ENCODE data around the gene MSH2. TPM values are rescaled to one million over a fixed set of nuclear protein-coding genes. Genes with fewer than 3 reads are reported as not detected.
"Not testable (repeated sequence)": the region's sequence is repeated elsewhere in the genome, so short reads cannot be mapped to it uniquely, and the experiment has no call there.

Gene MSH2
- polyA plus RNA-seq, 1 donor = 21.7 TPM

DNA sequence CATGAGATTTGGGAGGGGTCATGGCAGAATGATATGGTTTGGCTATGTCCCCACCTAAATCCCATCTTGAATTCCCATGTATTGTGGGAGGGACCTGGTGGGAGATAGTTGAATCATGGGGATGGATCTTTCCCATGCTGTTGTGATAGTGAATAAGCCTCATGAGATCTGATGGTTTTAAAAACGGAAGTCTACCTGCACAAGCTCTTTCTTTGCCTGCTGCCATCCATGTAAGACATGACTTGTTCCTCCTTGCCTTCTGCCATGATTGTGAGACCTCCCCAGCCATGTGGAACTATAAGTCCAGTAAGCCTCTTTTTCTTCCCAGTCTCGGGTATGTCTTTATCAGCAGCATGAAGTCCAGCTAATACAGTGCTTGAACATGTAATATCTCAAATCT is 5.0 kb downstream of the MSH2 start:
- DNase-seq (ENCODE audit: low read depth) = not testable (repeated sequence)

DNA sequence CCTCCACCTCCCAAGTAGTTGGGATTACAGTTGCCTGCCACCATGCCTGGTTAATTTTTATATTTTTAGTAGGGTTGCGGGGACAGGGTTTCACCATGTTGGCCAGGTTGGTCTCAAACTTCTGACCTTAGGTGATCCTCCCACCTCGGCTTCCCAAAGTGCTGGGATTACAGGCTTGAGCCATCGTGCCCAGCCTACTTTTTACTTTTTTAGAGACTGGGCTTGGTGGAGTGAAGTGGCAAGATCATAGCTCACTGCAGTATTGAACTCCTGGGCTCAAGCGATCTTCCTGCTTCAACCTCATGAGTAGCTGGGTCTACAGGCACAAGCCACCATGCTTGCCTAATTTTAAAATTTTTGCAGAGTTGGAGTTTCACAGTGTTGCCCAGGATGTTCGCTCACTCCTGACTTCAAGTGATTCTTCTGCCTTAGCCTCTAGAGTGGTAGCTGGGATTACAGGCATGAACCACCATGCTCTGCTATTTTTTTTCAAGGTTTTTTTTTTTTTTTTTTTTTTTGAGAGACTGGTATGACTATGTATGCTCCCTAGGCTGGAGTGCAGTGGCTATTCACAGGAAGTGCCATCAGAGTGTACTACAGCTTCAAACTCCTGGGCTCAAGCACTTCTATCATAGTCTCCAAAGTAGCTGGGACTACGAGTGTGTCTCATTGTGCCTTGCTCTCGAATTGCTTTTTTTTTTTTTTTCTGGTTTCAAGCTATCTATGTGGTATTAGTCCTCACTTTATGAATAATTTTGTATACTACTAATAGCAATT is 11.9 kb downstream of the MSH2 start:
- no peak for DNase-seq (ENCODE audit: low read depth)

DNA sequence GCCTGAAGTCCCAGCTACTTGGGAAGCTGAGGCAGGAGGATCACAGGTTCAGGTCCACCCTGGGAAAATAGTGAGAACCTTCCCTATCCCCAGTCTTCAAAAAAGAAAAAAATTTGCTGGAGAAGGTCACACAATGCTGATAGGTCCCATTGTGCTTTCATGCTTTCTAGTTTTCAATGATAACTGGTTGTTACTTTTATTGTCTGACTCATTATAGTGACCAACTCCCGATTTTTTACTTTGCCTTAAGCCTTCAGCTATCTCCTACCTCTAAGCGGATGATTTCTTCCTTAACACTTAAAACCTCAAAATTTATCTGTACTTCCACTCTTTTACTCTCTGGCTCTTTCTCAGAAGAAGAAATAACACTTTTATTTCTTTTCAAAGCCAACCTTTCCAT is 17.3 kb downstream of the MSH2 start:
- no peak for DNase-seq (ENCODE audit: low read depth)

DNA sequence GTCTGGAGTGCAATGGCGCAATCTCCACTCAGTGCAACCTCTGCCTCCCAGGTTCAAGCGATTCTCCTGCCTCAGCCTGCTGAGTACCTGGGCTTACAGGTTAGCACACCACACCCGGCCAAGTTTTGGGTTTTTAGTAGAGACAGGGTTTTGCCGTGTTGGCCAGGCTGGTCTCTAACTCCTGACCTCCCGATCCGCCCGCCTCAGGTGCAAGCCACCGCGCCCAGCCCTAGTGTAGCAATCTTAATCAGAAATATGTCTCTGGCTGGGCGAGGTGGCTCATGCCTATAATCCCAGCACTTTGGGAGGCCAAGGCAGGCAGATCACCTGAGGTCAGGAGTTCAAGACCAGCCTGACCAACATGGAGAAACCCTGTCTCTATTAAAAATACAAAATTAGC is 17.7 kb downstream of the MSH2 start:
- not testable (repeated sequence) for DNase-seq (ENCODE audit: low read depth)

DNA sequence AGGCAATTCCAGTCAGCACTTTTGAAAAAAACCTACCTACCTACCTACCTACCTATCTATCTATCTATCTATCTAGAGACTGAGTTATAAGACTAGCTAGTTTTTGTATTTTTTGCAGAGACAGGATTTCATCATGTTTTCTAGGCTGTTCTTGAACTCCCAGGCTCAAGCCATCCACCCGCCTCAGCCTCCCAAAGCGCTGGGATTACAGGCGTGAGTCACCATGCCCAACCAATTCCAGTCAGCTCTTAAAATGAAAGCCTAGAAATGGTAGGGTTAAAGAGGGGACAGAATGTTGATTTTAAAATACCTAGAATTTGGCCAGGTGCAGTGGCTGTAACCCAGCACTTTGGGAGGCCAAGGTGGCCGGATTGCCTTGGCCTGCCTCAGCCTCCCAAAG is 19.1 kb downstream of the MSH2 start:
- no peak for DNase-seq (ENCODE audit: low read depth)

DNA sequence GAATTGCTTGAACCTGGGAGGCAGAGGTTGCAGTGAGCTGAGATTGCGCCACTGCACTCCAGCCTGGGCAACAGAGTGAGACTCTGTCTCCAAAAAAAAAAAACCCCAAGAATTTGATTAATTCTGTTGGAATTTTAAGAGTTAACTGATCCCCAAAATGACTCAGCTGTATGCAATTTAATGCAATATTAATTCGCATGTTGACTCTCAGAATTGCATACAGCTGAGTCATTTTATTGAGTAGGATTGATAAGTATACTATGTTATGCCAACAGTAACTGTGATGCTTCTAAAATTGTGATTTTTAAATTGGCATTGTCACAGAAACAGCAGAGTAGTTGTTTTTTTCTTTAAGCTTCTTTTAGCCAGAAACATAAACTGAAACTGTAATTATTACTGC is 19.6 kb downstream of the MSH2 start:
- no peak for DNase-seq (ENCODE audit: low read depth)

DNA sequence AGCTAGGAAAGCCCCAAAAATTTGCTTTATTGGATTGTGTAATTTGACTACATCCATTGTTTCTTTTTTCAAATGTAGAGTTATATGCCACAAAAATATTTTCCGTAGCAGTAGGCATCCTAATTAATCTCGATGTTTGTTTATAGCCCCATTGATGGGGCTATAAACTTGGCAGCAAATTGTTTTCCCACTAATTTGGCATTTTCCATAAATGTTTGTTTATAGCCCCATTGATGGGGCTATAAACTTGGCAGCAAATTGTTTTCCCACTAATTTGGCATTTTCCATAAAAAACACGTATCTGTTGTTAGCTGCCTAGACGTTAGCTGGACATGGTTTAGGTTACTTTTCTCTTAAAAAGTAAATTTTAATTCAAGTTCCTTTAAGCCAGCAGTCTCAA is 23.8 kb downstream of the MSH2 start:
- DNase-seq (ENCODE audit: low read depth) = no peak

DNA sequence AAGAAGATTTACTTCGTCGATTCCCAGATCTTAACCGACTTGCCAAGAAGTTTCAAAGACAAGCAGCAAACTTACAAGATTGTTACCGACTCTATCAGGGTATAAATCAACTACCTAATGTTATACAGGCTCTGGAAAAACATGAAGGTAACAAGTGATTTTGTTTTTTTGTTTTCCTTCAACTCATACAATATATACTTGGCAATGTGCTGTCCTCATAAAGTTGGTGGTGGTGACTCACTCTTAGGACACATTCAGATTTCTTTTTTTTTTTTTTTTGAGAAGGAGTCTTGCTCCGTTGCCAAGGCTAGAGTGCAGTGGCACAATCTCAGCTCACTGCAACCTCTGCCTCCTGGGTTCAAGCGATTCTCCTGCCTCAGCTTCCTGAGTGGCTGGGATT is 26.8 kb downstream of the MSH2 start:
- DNase-seq (ENCODE audit: low read depth) = no peak

DNA sequence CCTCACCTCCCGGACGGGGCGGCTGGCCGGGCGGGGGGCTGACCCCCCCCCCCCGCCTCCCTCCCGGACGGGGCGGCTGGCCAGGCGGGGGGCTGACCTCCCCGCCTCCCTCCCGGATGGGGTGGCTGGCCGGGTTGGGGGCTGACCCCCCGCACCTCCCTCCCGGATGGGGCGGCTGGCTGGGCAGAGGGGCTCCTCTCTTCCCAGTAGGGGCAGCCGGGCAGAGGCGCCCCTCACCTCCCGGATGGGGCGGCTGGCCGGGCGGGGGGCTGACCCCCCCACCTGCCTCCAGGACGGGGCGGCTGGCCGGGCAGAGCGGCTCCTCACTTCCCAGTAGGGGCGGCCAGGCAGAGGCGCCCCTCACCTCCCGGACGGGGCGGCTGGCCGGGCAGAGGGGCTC is 30.1 kb downstream of the MSH2 start:
- not testable (repeated sequence) for DNase-seq (ENCODE audit: low read depth)

DNA sequence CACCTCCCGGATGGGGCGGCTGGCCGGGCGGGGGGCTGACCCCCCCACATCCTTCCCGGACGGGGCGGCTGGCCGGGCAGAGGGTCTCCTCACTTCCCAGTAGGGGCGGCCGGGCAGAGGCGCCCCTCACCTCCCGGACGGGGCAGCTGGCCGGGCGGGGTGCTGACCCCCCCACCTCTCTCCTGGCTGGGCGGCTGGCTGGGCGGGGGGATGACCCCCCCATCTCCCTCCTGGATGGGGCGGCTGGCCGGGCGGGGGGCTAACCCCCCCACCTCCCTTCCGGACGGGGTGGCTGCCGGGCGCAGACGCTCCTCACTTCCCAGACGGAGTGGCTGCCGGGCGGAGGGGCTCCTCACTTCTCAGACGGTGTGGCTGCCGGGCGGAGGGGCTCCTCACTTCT is 30.5 kb downstream of the MSH2 start:
- not testable (repeated sequence) for DNase-seq (ENCODE audit: low read depth)

DNA sequence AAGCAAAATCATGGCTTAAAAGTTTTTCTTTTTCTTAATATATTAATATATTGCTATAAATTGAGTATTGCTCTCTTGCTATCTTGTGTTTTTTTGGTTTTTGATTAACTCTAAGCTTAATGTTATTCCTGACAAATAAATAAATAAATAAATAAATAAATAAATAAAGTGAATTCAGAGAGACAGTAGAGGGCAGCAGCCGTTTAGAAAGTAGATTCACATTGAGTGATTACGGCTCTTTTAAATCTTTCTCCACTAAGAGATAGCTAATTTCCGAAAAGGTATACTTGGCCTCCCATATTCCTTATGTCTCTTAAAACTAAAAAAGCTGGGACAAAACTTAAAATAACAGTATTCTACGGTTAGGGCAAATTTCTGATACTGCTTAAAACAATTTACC is 34.3 kb downstream of the MSH2 start:
- DNase-seq (ENCODE audit: low read depth) = peak; percentile 14

DNA sequence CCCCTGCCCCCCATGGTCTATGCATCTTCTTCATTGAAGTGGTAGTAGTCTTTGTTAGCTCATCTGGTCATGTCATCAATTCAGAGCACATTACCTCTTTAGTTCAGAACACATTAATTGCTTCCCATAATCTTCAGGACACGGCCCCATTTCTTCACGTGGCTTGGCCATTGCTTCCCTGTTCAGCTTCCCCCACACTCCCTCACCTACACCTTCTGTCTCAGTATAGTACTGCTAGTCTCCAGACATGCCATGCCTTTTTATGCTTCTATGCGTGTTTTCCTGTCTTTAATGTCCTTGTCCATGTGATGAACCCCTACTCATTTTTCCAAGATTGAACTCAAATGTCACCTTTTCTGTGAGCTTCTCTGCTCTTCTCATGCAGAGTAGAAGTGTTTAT is 35.1 kb downstream of the MSH2 start:
- DNase-seq (ENCODE audit: low read depth) = no peak

DNA sequence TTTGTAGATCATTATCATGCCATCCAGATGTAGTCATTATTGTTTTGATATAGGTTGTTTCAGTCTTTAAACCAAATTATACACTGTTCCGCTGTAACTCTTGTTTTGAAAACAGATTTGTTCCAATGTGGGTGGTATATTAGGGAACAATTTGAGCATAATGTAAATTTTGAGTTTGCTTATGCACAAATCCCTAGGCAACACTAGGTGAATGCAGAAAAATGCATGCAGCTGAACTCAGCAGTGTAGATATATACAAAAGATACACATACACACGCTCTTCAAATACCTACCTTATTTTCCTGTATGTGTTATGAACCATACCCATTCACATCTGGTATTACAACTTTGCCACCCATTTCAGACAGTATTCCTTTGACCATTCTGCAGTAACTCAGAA is 35.8 kb downstream of the MSH2 start:
- no peak for DNase-seq (ENCODE audit: low read depth)

DNA sequence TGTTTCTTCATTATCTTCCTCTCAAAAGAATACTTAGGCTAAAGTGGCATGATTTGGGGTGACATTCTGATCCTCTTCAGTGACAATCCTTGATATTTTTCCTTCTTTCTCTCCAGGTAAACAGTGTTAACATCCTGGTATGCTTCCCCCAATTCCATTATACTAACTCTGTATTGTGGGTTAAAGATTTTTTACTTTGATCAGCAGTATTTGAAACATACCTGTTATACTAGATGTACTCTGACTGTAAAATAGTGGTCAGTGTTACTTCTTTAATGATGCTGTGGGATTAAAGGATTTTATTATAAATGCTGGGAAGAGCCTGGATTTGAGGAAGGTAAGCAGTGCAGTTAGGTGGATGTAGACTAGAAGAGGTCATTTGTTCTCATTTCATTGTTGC is 48.8 kb downstream of the MSH2 start:
- DNase-seq (ENCODE audit: low read depth) = no peak

DNA sequence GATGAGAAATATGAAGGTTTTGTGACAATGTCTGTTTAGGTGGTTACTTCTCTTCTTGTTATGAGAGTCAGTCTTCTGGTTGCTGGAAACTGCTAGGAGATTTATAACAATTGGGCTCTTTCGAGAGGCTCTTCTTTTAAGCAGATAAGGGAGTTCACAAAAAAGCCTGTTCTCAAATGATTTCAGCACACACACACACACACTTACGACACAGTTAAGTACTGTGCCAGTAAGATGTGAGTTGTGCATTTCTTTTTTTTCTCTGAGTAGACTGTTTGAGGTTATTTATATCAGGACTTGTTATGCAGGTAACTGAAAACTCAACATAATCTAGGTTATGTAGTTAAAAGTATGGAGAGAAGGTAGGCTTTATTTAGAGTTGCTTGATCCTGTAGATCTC is 49.8 kb downstream of the MSH2 start:
- no peak for DNase-seq (ENCODE audit: low read depth)

DNA sequence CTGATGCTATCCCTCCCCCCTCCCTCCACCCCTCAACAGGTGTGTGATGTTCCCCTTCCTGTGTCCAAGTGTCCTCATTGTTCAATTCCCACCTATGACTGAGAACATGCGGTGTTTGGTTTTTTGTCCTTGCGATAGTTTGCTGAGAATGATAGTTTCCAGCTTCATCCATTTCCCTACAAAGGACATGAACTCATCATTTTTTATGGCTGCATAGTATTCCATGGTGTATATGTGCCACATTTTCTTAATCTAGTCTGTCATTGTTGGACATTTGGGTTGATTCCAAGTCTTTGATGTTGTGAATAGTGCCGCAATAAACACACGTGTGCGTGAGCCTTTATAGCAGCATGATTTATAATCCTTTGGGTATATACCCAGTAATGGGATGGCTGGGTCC is 51.9 kb downstream of the MSH2 start:
- DNase-seq (ENCODE audit: low read depth) = not testable (repeated sequence)

DNA sequence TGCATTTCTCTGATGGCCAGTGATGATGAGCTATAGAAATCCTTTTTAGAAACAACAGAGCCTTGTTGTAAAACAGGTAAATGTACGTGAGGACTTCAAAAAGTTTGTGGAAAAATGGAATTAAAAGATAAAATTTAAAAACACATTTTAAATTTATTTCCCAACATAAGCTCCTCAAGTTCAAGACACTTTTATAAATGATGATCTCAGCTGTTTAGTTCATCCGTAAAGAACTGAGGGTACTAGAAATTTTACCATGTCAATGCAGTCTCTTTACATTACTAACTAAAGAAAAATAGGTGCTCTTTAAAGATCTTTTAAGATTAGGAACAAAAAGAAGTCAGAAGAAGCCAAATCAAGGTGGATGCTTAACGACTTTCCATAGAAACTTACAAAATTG is 52.5 kb downstream of the MSH2 start:
- DNase-seq (ENCODE audit: low read depth) = no peak

DNA sequence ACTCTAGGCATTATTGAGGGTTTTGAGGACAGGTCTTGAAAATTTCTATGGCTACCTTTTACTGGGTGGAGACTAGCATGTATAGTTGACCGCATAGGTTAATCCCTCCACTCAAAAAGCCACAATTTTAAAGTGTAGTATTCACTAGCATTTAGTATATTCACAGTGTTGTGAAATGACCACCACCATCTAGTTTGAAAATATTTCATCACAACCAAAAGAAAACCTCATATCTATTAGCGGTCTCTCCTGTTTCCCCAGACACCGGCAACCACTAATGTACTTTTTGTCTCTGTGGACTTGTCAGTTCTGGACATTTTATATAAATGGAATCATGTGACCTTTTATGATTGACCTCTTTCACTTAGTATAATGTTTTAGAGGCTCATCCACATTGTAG is 53.9 kb downstream of the MSH2 start:
- DNase-seq (ENCODE audit: low read depth) = no peak

DNA sequence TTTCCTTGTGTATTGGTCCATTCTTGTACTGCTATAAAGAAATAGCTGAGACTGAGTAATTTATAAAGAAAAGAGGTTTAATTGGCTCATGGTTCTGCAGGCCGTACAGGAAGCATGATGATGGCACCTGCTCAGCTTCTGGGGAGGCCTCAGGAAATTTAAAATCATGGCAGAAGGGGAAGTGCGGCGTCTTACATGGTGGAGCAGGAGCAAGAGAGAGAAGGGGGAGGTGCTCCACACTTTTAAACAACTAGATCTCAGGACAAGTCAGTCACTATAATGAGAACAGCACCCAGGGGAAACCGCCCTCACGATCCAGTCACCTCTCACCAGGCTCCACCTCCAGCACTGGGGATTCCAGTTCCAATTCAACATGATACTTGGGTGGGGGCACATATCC is 54.3 kb downstream of the MSH2 start:
- DNase-seq (ENCODE audit: low read depth) = no peak

DNA sequence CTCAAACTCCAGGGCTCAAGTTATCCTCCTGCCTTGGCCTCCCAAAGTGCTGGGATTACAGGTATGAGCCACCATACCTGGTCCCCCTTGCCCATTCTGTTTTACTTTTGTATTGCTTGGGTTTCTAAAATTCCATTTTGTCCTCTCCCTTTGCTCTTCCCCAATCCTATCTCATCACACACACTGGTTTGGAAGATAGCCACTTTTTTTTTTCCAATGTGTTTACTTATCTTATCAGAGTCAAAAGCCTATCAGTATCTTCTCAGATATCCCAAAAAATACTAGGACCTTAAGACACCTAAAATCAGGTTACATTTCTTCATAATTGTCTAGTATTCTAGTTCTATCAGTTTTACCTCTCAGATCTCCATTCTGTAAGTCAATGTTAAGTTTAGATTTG is 56.1 kb downstream of the MSH2 start:
- no peak for DNase-seq (ENCODE audit: low read depth)

DNA sequence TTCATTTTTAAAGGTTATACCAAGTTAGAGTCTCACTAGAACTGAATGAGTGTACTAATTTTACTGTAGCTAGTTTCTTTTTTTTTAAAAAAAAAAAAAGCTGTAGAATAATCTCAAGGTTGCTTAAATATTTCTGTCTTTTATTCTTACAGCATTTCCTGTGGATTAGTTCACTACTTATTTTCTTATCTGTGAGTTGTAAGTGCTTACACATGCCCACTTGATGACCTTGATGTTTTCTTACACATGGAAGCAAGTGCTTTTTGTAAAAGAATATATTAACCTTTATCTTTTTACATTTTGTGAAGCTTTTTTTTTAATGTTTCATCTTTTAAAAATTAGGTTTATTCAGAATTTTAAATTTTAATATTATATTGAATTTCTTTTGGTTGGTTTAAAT is 57.8 kb downstream of the MSH2 start:
- DNase-seq (ENCODE audit: low read depth) = no peak

DNA sequence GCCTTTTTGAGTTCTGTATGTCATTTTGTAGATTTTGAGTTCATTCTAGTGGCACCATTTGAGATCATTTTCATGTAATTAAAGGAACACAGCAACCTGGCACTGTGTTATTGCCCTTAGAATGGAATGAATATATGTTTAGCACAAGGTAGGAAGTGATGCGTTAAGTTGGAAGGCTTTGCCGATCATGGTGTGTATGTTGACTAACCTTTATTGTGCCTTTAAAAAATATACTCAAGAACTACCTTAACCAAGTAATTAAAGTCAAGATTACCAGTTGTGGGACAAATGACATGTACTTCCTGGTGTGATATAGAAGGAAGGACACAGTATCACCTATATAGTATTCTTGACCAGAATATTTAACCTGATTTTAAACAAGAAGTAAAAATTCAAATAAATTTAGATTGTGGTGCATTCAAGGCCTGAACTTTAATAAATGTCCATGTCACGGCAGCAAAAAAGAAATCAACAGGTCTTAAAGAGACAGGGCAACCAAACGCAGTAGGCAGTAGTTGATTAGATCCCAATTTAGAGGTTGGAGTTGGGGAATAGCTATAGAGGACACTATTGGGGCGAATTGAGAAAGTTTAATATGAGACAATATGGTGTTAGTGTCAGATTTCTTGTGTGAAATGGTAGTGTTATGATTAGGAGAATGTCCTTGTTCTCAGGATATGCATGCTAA is 68.6 kb downstream of the MSH2 start:
- no peak for DNase-seq (ENCODE audit: low read depth)

DNA sequence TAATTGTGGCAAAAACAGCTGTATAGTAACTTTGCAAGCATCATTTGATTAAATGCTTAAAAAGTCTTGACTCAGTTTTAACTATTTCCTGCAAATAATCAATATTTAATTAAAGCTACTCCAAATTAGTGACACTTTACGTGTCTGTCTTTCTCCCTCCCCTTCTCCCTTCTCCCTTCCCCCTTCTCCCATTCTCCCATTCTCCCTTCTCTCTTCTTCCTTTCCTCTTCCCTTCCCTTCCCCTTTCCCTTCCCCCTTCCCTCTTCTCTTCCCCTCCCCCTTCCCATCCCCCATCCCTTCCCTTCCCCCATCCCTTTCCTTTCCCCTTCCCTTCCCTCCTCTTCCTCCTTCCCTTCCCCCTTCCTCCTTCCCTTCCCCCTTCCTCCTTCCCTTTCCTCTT is 76.9 kb downstream of the MSH2 start:
- no peak for DNase-seq (ENCODE audit: low read depth)

DNA sequence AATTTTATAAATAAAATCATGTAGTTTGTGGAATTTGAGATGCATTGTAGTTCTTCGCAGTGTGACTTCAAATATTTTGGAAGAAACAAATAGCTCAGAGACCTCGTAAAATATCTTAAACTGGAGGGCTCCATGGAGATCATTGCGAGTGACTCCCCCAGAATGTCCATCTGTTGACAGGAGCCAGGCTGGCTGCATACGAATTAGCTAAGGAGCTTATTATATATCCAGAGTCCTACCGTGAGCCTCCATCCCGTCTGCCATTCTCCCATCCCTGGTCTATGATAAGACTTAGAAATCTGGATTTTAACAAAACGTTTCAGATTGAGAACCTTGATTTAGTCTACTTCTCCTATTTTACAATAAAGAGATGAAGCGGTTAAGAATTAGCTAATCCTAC is 80.2 kb downstream of the MSH2 start:
- DNase-seq (ENCODE audit: low read depth) = no peak

Data from forelimb muscle (tissue), 1 donor.